GM12801 (cell line): Measurements from ENCODE around the gene JAK1.

Experiments used
- TF ChIP-seq, protein P1 (sequence below): IDR thresholded peaks from one replicate; pipeline ENCODE4 v1.5.1; 2011; ENCODE audit warnings: control low read depth; ENCODE audit not compliant: insufficient read length; ENCODE audit errors: extremely low read depth

JAK1 gene

DNA sequence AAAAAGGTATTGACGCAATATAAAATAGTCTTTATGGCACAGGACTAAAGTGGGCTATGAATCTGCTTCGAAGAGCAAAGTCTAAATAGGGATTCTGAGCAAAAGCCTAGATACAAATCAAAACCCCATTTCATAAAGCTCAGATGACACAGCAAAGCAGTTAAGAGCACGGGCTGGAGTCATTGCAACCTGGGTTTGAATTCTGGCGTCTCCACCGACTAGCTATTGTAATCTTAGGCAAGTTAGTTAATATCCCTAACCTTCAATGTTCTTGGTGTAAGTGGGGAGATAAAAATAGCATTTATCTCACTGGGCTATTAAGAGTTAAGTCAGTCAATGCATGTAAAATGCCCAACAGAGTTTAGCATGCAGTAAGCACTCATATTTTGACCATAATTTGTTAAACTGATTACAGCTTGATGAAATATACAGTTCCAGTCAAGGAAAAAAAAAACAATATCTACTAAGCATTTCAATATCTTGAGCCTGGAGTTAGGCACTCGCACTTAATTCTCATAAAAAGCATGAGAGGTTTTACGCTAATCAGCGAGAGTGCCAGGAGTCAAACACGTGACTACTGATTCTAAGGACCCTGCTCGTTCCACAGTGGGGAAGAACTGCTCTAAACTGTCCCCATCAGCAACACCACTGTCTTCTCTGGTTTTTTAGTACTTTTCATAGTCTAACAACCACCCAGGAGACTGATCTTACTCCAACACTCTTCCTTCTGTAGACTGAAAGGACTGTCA is 75.5 kb downstream of the JAK1 start:
- TF ChIP-seq, protein P1, sequence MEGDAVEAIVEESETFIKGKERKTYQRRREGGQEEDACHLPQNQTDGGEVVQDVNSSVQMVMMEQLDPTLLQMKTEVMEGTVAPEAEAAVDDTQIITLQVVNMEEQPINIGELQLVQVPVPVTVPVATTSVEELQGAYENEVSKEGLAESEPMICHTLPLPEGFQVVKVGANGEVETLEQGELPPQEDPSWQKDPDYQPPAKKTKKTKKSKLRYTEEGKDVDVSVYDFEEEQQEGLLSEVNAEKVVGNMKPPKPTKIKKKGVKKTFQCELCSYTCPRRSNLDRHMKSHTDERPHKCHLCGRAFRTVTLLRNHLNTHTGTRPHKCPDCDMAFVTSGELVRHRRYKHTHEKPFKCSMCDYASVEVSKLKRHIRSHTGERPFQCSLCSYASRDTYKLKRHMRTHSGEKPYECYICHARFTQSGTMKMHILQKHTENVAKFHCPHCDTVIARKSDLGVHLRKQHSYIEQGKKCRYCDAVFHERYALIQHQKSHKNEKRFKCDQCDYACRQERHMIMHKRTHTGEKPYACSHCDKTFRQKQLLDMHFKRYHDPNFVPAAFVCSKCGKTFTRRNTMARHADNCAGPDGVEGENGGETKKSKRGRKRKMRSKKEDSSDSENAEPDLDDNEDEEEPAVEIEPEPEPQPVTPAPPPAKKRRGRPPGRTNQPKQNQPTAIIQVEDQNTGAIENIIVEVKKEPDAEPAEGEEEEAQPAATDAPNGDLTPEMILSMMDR: no peak

DNA sequence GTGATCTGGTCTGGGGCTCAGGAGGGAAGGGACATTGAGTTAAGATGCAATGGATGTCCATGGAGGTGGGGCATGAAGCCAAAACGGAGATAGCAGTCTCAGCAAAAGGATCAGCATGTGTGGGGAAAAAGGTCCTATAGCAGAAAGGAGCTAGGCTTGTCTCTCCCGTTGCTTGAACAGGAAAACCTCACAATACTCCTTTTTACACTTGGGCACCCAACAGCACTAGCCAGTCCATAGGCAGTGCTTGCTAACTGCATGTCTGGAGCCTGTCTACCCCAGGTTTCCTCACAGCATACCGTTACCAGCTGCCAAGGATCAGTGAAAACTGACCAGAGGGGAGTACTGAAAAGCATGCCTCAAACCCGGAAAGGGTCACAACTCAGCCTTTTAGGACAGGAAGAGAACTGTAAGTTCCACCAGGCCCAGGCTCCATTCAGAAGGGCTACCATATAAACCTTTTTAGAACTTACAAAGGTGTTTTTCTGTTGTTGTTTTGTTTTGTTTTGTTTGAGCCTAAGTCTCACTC is 78.6 kb downstream of the JAK1 start:
- TF ChIP-seq, protein P1: no peak

DNA sequence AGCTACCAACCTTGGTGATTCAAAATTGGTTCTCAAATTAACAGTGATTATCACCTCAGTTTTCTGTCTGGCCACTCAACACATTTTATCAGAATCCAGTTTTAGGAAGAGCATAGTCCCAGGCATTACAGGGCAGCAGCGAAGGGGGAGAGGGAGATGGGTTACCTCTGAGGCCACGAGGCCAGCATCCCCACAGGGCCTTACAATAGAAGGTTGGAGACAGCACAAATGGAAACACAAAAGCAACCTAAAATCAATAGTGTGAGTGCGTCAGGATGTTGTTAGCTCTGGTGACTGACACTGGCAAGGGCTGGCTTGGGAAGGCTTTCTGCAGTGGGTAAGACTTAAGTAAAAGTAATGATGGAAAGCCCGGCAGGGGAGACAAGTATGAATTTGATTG is 79.5 kb downstream of the JAK1 start:
- TF ChIP-seq, protein P1: no peak

DNA sequence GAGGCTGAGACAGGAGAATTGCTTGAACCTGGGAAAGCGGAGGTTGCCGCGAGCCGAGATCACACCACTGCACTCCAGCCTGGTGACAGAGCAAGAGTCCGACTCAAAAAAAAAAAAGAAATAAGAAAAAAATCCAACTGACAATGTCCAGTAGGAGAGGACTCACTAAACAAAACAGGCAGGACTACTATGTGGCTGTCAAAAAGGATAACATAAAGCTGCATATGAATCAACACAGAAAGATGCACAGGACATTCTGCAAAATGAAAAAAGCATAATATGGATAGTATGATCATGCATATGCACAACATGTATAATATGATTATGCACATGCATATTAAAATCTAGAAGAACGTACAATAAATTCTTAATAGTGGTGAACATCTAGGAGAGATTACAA is 80.7 kb downstream of the JAK1 start:
- TF ChIP-seq, protein P1: no peak

DNA sequence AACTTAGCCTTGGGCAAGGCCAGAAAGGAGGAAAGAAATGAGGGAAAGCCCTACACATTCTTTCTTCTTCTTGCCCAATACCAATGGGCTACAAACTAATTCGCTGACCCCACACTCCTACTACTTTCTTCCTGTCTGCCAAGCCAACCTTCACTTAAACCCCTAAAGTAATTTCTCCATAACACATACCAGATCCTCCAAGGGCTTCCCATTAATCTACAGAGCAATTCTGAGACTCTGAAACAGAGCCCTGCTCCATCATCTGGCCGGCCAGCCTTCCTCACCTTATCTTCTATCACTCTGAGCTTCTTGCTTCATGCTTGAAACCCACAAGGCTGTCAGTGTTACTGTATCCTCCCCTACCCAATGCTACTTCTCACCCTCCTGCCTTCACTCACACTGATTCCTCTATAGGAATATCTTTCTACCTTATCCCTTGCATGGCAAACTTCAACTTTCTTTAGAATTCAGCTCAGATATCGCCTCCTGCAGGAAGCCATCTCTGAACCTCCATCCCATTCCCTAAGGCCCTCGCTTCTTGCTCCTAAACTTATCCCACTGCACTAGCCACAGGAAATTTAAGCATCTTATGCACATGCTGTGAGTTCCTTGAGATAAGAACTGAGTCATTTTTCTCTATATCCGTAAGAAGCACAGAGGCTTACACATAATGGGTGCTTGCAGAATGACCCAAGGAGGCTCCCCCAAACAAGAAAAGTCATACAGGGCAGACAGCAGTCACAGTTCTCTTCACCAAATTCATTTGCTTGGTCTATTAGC is 81.9 kb downstream of the JAK1 start:
- TF ChIP-seq, protein P1: no peak

DNA sequence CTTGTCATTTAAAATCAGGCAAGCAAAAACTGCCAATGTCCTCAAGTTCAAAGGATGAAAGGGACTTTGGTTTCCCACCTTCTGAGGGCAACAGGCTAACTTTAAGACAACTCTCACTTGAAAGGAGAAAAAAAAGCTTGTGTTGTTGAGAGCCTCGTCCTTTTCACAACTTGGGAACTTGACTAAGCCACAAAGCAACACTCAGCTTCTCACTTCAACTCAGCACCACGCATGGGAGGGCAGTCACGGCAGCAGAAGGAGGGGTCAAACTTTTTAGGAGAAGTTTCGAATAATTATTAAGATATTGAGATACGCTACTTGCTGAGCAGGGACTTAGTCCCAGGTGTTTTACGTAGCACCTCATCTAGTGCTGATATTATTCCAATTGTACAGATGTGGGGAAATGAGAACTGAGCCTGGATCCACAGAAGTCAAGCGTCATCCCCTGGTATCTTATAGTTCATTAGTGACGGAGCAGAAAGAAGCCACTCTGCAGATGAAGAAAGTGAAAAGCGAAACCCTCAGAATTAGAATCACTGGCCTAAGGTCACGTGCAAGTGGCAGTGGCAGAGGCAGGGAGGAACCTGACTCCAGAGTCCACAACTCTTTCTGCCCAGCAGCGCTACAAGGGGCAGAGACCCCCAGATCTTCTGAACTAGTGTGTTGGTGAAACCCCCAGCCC is 83.6 kb downstream of the JAK1 start:
- TF ChIP-seq, protein P1: no peak

DNA sequence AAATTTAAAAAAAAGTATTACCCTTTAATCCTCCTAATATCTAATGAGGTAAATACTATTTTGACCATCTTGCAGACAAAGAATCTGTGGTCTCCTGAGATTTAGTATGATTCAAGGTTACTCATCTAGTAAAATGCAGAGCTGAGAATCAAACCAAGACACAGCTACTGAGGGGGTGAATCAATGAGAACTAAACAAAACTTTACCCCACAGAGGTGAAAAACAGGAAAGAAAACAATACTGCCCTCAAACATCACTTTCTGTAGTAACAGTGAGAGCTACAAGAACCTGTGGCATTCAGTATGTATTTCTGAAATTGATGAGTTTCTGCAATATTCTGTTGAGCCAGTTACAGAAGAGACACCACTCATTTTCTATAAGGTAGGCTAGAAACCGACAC is 85.1 kb downstream of the JAK1 start:
- TF ChIP-seq, protein P1: no peak
